Measurements from ENCODE around the gene UNKL.
A peak's percentile ranks its signal among the peaks of the same experiment; 100 is the strongest.

UNKL gene

DNA sequence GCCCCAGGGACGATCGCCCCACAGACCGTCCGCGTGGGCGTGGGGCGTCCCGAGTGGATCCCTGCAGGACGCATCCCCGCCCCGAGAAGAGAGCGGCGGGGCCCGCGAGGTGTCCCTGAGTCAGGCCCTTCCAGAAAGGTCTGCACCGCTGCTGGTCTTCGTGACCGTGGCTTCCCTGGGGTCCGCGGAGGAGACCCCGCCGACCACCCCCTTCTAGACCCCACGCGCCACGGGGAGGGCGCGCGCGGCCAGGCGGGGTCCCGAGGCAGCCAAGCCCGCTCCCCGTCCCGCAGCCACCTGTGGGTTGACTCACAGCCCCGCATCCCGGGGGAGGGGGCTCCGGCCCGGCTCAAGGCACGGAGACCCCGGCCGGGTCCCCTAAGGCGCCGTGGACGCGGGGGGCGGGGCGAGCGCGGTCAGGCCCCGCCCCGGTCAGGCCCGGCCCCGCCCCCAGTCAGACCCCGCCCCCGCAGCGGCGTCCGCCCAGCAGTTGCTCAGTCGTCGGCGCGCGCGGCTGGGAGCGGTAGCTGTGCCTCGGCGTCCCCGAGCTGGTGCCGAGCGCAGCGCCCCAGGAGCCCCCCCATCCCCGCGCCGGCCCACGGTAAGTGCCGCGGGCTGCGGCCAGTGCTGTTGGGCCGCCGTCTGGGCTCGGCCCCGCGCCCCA, 81.2 kb downstream of the UNKL start, which contains the start of gene BAIAP3:
BAIAP3 (plus strand) TSS at position 497 of the 664 bp plus-strand sequence. CDS start 4,905 bp downstream, outside the sequence.
- 0 out of 2 replicates have a peak, but pooled peaks have one; percentile 43 for TF ChIP-seq POLR2AphosphoS5 (IDR thresholded peaks at IDR 0.05; ENCODE audit: low read depth, low read length)
- TF ChIP-seq, protein P1, sequence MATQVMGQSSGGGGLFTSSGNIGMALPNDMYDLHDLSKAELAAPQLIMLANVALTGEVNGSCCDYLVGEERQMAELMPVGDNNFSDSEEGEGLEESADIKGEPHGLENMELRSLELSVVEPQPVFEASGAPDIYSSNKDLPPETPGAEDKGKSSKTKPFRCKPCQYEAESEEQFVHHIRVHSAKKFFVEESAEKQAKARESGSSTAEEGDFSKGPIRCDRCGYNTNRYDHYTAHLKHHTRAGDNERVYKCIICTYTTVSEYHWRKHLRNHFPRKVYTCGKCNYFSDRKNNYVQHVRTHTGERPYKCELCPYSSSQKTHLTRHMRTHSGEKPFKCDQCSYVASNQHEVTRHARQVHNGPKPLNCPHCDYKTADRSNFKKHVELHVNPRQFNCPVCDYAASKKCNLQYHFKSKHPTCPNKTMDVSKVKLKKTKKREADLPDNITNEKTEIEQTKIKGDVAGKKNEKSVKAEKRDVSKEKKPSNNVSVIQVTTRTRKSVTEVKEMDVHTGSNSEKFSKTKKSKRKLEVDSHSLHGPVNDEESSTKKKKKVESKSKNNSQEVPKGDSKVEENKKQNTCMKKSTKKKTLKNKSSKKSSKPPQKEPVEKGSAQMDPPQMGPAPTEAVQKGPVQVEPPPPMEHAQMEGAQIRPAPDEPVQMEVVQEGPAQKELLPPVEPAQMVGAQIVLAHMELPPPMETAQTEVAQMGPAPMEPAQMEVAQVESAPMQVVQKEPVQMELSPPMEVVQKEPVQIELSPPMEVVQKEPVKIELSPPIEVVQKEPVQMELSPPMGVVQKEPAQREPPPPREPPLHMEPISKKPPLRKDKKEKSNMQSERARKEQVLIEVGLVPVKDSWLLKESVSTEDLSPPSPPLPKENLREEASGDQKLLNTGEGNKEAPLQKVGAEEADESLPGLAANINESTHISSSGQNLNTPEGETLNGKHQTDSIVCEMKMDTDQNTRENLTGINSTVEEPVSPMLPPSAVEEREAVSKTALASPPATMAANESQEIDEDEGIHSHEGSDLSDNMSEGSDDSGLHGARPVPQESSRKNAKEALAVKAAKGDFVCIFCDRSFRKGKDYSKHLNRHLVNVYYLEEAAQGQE (IDR thresholded peaks at IDR 0.05; ENCODE audit: insufficient read depth in 1 of 2, low read depth in 2 of 2, low read length in 2 of 2): no peak
- no peak for TF ChIP-seq SIN3A (IDR thresholded peaks at IDR 0.05; ENCODE audit: borderline replicate concordance, insufficient read depth, low read length)
- no peak for TF ChIP-seq TAF1 (IDR thresholded peaks at IDR 0.05; ENCODE audit: borderline replicate concordance, insufficient read depth, low read length)
- peak; percentile 21 for TF ChIP-seq FOXP2 (optimal IDR thresholded peaks at IDR 0.05; ENCODE audit: borderline replicate concordance, extremely low read depth, extremely low read length, insufficient read depth)

DNA sequence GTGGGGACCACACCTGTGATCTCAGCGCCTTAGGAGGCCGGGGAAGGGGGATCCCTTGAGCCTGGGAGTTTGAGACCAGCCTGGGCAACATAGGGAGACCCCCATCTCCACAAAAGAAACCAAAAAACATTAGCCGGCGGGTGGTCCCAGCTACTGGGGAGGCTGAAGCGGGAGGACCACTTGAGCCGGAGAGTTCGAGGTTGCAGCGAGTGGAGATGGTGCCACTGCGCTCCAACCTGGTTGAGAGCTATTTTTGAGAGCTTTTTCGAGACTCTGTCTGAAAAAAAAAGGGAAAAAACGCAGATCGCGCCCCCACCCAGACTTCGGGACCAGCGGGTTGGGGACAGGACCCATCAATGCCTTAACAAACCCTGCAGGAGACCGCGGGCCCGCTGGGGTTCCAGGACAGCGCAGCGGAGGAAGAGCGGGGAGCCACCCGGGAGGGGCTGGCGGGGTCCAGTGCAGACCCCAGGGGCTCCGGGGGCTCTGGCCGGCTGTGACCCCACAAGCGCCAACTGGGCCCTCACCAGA, 81.8 kb downstream of the UNKL start:
- TF ChIP-seq, protein P1 (IDR thresholded peaks at IDR 0.05; ENCODE audit: insufficient read depth in 1 of 2, low read depth in 2 of 2, low read length in 2 of 2): no peak
- TF ChIP-seq SIN3A (IDR thresholded peaks at IDR 0.05; ENCODE audit: borderline replicate concordance, insufficient read depth, low read length): no peak
- no peak for TF ChIP-seq POLR2AphosphoS5 (IDR thresholded peaks at IDR 0.05; ENCODE audit: low read depth, low read length)
- no peak for TF ChIP-seq FOXP2 (optimal IDR thresholded peaks at IDR 0.05; ENCODE audit: borderline replicate concordance, extremely low read depth, extremely low read length, insufficient read depth)
- TF ChIP-seq TAF1 (IDR thresholded peaks at IDR 0.05; ENCODE audit: borderline replicate concordance, insufficient read depth, low read length): no peak

DNA sequence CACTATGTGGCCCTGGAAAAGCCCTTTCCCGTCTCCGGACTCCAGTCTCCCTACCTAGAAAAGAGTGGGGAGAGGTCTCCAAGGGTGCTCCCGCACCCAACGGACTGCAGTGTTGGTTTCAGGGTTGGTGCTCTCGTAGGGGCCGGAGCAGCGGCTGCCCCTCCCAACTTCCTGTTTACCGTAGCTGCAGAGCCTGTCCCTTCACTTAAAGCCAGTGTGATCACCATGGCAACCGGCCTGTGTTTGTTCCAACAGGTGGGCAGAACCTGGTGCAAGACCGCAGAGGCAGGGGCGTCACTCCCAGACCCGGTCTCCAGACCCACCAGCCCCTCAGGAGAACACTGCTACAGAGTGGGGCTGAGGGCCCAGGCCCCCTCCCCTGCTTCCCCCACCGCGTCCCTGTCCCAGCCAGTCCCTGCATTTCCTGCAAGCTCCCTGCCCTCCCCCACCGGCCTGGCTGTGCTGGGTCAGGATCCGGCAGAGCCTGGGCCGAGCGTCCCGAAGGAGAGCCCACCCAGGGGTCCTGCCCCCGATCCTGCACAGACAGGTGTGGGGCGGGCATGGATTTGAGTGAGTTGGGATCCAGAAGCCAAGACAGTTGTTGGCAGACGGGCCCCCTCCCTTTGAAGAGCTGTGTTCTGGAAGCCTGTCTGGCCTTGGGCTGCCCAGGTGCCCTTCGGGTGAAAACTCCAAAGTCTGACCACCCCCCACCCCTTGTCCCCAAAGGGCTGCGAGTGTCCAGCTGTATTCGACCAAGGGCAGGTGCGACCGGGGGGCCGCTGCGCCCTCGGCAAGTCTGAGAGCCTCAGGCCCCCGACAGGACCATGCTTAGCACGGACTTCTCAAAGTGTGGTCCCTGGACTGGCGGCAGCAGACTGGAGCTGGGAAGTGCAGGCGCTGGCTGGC, 82.5 kb downstream of the UNKL start:
- TF ChIP-seq POLR2AphosphoS5 (IDR thresholded peaks at IDR 0.05; ENCODE audit: low read depth, low read length): no peak
- TF ChIP-seq, protein P1 (IDR thresholded peaks at IDR 0.05; ENCODE audit: insufficient read depth in 1 of 2, low read depth in 2 of 2, low read length in 2 of 2): no peak
- peak; percentile 95 for TF ChIP-seq FOXP2 (optimal IDR thresholded peaks at IDR 0.05; ENCODE audit: borderline replicate concordance, extremely low read depth, extremely low read length, insufficient read depth)

DNA sequence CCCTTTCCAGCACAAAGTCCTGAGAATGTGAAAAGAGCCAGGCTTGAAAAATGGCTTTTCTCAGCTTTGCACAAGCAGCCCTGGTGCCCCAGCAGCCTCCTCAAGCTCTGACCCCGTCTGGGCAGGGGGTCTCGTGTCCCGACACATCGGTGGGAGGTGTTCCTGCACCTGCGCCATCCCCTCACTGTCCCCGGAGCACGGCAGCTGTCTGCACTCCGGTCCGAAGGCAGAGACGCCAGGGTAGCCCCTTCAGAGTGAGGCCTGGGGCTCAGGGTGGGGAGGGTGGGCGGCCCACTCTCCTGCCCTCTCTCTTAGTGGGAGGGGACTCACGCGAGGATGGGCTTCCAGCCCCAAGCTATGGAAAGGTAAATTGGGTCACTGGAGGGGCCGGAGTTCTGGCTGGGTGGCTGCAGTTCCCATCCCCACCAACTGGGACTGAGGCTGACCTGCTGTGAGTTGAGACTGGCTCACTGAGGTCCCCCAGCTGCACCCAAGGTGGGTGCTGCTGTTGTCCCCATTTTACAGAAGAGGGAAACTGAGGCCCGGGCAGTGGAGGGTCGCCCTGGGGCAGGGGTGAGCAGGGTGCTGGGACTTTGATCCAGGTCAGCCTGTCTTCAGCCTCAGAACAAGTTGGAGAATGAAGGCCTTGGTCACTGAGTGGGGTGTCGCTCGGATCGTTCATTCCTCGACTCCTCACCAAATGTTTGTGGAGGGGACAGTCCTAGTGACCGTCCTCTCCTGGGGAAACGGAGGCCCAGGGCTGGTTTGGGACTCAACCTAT, 83.4 kb downstream of the UNKL start:
- TF ChIP-seq FOXP2 (optimal IDR thresholded peaks at IDR 0.05; ENCODE audit: borderline replicate concordance, extremely low read depth, extremely low read length, insufficient read depth): no peak
- no peak for TF ChIP-seq TAF1 (IDR thresholded peaks at IDR 0.05; ENCODE audit: borderline replicate concordance, insufficient read depth, low read length)
- TF ChIP-seq, protein P1 (IDR thresholded peaks at IDR 0.05; ENCODE audit: insufficient read depth in 1 of 2, low read depth in 2 of 2, low read length in 2 of 2): no peak
- no peak for TF ChIP-seq POLR2AphosphoS5 (IDR thresholded peaks at IDR 0.05; ENCODE audit: low read depth, low read length)
- TF ChIP-seq SIN3A (IDR thresholded peaks at IDR 0.05; ENCODE audit: borderline replicate concordance, insufficient read depth, low read length): no peak
